ENCODE data around the gene ANTXR1.

The ANTXR1 gene

GRCh38 chr2:69074918-69075317 lies 61.9 kb downstream of the ANTXR1 start:
- H3K4me1 ChIP-seq = peaks cover 0 to 85% (median 10%) of the 10 kb centered on the region in 4 donors
- intact Hi-C loops (cut with DNase I; ENCODE audit: low total_unique reads) = no loop called here
- no peak overlapping the region for H3K4me3 ChIP-seq
- H3K27me3 ChIP-seq = no peaks in the 10 kb centered on the region
- H3K27ac ChIP-seq = peak overlapping the region; percentile 92 to 93
- H3K36me3 ChIP-seq = peaks cover 6 to 23% (median 21%) of the 10 kb centered on the region in 3 donors
- H3K9me3 ChIP-seq = no peaks in the 10 kb centered on the region
- TF ChIP-seq CTCF (IDR thresholded peaks at IDR 0.05) = no peak
- no peak for DNase-seq

GRCh38 chr2:69075486-69075885 lies 62.5 kb downstream of the ANTXR1 start:
- Histone ChIP-seq H3K27me3 (no peaks in the 10 kb centered on the region), H3K4me1 (peaks cover 0 to 85% (median 9%) of the 10 kb centered on the region in 4 donors), H3K36me3 (peaks cover 6 to 23% (median 21%) of the 10 kb centered on the region in 3 donors), H3K9me3 (no peaks in the 10 kb centered on the region), H3K4me3 (no peak overlapping the region), H3K27ac (peak overlapping the region; percentile 17 to 93)
- DNase-seq = no peak
- intact Hi-C loops (cut with DNase I; ENCODE audit: low total_unique reads) = no loop called here
- TF ChIP-seq CTCF (IDR thresholded peaks at IDR 0.05) = no peak

GRCh38 chr2:69076601-69077000 lies 63.6 kb downstream of the ANTXR1 start:
- H3K27ac ChIP-seq = peak overlapping the region; percentile 45 to 48
- intact Hi-C loops (cut with DNase I; ENCODE audit: low total_unique reads) = loop anchor here (2.0 kb wide), 1 partner anchor 72 kb away; no protein-coding TSS in a partner anchor
- no peaks in the 10 kb centered on the region for H3K27me3 ChIP-seq
- no peak for DNase-seq
- peaks cover 0 to 83% (median 7%) of the 10 kb centered on the region in 4 donors for H3K4me1 ChIP-seq
- H3K4me3 ChIP-seq = no peak overlapping the region
- no peak for TF ChIP-seq CTCF (IDR thresholded peaks at IDR 0.05)
- no peaks in the 10 kb centered on the region for H3K9me3 ChIP-seq
- peaks cover 6 to 23% (median 21%) of the 10 kb centered on the region in 3 donors for H3K36me3 ChIP-seq

GRCh38 chr2:69077252-69077950 lies 64.4 kb downstream of the ANTXR1 start:
- Histone ChIP-seq H3K27ac (peak overlapping the region; percentile 45 to 48), H3K4me3 (no peak overlapping the region), H3K4me1 (peaks cover 0 to 83% (median 11%) of the 10 kb centered on the region in 4 donors), H3K36me3 (peaks cover 6 to 30% (median 28%) of the 10 kb centered on the region in 3 donors), H3K27me3 (no peaks in the 10 kb centered on the region), H3K9me3 (no peaks in the 10 kb centered on the region)
- intact Hi-C loops (cut with DNase I; ENCODE audit: low total_unique reads) = loop anchor here (2.0 kb wide), 1 partner anchor 71 kb away; no protein-coding TSS in a partner anchor
- no peak for DNase-seq
- no peak for TF ChIP-seq CTCF (IDR thresholded peaks at IDR 0.05)

- H3K4me3 ChIP-seq = no peak overlapping the region
- TF ChIP-seq CTCF (IDR thresholded peaks at IDR 0.05) = no peak
- H3K36me3 ChIP-seq = peaks cover 6 to 30% (median 29%) of the 10 kb centered on the region in 3 donors
- intact Hi-C loops (cut with DNase I; ENCODE audit: low total_unique reads) = no loop called here
- H3K9me3 ChIP-seq = no peaks in the 10 kb centered on the region
- no peaks in the 10 kb centered on the region for H3K27me3 ChIP-seq
- H3K4me1 ChIP-seq = peaks cover 0 to 76% (median 23%) of the 10 kb centered on the region in 4 donors
- DNase-seq = no peak
- peak overlapping the region; percentile 13 to 45 for H3K27ac ChIP-seq
Measured at GRCh38 chr2:69080071-69080470, 67.1 kb downstream of the ANTXR1 start.
